Body of pancreas (tissue), 4 donors: ENCODE data around the gene SLC25A21.

Experiments
- POLR2A ChIP-seq, 3 donors: fragments of 450-650 bp; IDR thresholded peaks; one replicate each; pipeline ENCODE4 v1.6.1; 2016; ENCODE audit warnings: antibody characterized with exemption in 3 of 3, mild to moderate bottlenecking in 2 of 3
- TF ChIP-seq, protein P1 (sequence below), 7 experiments: fragments of 450-650 bp in 4 of 7; fragments of 200-600 bp in 3 of 7; sonication (generic) in 3 of 7; IDR thresholded peaks; one replicate each; pipeline ENCODE4 v1.5.1; 2016 to 2019; ENCODE audit warnings: antibody characterized with exemption in 7 of 7

- no peak for TF ChIP-seq POLR2A (IDR thresholded peaks at IDR 0.05)
- TF ChIP-seq, protein P1, sequence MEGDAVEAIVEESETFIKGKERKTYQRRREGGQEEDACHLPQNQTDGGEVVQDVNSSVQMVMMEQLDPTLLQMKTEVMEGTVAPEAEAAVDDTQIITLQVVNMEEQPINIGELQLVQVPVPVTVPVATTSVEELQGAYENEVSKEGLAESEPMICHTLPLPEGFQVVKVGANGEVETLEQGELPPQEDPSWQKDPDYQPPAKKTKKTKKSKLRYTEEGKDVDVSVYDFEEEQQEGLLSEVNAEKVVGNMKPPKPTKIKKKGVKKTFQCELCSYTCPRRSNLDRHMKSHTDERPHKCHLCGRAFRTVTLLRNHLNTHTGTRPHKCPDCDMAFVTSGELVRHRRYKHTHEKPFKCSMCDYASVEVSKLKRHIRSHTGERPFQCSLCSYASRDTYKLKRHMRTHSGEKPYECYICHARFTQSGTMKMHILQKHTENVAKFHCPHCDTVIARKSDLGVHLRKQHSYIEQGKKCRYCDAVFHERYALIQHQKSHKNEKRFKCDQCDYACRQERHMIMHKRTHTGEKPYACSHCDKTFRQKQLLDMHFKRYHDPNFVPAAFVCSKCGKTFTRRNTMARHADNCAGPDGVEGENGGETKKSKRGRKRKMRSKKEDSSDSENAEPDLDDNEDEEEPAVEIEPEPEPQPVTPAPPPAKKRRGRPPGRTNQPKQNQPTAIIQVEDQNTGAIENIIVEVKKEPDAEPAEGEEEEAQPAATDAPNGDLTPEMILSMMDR (IDR thresholded peaks at IDR 0.05): no peak
Measured at GRCh38 chr14:37172936-37173614, 669 bp upstream of the SLC25A21 start.
